ENCODE data around the gene SLC15A2. TPM values are rescaled to one million over a fixed set of nuclear protein-coding genes. Genes with fewer than 3 reads are reported as not detected.

The SLC15A2 gene
- polyA plus RNA-seq, 1 donor (not counting 4 experiments of a cell fraction or from before 2014, with no cell fraction given) = 2.6 TPM

DNA sequence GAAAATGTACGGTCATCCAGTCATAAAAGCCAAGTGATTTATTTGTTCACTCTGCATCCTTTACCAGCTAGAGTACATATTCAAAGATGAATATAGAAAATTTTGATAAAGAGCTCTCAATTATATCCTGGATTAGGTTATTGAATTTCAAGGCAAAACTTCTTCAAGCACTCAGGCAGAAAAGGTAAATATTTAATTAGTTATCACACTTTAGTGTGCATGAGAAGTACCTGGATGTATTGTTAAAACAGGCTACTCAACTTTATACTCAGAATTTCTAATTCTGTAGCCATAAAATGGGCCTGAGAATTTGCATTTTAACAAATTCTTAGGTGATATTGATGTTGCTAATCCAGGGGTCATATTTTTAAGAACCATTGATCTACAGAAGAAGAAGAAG, 82.5 kb downstream of the SLC15A2 start:
- Histone ChIP-seq H4K20me1 (ENCODE audit: control insufficient read depth, extremely low read depth, insufficient read depth, low read length) (no peaks in the 10 kb centered on the region), H3K9ac (ENCODE audit: control insufficient read depth, extremely low read depth, insufficient read depth, low read length) (no peak overlapping the region), H3K36me3 (ENCODE audit: control insufficient read depth in 2 of 2, extremely low read depth in 1 of 2, insufficient read depth in 2 of 2, low read length in 2 of 2) (no peaks in the 10 kb centered on the region), H3K27ac (ENCODE audit: control insufficient read depth, insufficient read depth, low read length) (no peak overlapping the region), H3K4me2 (ENCODE audit: control insufficient read depth, extremely low read depth, insufficient read depth, low read depth, low read length) (no peak overlapping the region), H3K27me3 (ENCODE audit: control insufficient read depth, extremely low read depth, insufficient read depth, low read length) (no peaks in the 10 kb centered on the region), H2AFZ (ENCODE audit: control insufficient read depth, low read length) (no peak overlapping the region), H3K79me2 (ENCODE audit: control insufficient read depth, insufficient read depth, low read length) (no peaks in the 10 kb centered on the region), H3K9me1 (ENCODE audit: control insufficient read depth, extremely low read depth, insufficient read depth, low read length) (peaks cover 2% of the 10 kb centered on the region), H3K4me3 (ENCODE audit: control insufficient read depth in 2 of 3, extremely low read depth in 1 of 3, insufficient read depth in 2 of 3, low read depth in 1 of 3, low read length in 3 of 3) (no peak overlapping the region), H3K9me3 (ENCODE audit: control insufficient read depth, low read depth, low read length) (no peaks in the 10 kb centered on the region), H3K4me1 (ENCODE audit: control insufficient read depth, extremely low read depth, insufficient read depth, low read length) (peaks cover 43% of the 10 kb centered on the region)
- no peak for DNase-seq (ENCODE audit: low read depth, low spot score)
- FAIRE-seq = no peak
- TF ChIP-seq, protein P1, sequence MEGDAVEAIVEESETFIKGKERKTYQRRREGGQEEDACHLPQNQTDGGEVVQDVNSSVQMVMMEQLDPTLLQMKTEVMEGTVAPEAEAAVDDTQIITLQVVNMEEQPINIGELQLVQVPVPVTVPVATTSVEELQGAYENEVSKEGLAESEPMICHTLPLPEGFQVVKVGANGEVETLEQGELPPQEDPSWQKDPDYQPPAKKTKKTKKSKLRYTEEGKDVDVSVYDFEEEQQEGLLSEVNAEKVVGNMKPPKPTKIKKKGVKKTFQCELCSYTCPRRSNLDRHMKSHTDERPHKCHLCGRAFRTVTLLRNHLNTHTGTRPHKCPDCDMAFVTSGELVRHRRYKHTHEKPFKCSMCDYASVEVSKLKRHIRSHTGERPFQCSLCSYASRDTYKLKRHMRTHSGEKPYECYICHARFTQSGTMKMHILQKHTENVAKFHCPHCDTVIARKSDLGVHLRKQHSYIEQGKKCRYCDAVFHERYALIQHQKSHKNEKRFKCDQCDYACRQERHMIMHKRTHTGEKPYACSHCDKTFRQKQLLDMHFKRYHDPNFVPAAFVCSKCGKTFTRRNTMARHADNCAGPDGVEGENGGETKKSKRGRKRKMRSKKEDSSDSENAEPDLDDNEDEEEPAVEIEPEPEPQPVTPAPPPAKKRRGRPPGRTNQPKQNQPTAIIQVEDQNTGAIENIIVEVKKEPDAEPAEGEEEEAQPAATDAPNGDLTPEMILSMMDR (optimal IDR thresholded peaks at IDR 0.05 in 1 of 3, IDR thresholded peaks at IDR 0.05 in 1 of 3, conservative IDR thresholded peaks at IDR 0.05 in 1 of 3; ENCODE audit: extremely low read depth in 1 of 3, insufficient read depth in 2 of 3, low read length in 3 of 3) = no peak
- no peak for TF ChIP-seq EZH2 (IDR thresholded peaks at IDR 0.05; ENCODE audit: low read length)
- dilution Hi-C loops (cut with MboI; ENCODE audit: extremely low pct_ligation_motif_present, low sequenced_read_pairs) = no loop called here

DNA sequence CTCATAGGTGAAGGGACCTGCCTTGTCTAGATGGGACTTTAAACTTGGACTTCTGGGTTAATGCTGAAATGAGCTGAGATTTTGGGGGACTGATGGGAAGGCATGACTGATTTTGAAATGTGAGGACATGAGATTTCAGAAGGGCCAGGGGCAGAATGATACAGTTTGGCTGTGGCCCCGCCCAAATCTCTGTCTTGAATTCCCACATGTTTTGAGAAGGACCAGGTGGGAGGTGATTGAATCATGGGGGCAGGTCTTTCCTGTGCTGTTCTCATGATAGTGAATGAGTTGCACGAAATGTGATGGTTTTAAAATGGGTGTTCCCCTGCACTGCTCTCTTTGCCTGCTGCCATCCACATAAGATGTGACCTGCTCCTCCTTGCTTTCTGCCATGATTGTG, 85.0 kb downstream of the SLC15A2 start:
- Histone ChIP-seq H3K27me3 (ENCODE audit: control insufficient read depth, extremely low read depth, insufficient read depth, low read length) (no peaks in the 10 kb centered on the region), H3K9ac (ENCODE audit: control insufficient read depth, extremely low read depth, insufficient read depth, low read length) (peak overlapping the region; percentile 20), H3K4me1 (ENCODE audit: control insufficient read depth, extremely low read depth, insufficient read depth, low read length) (peaks cover 31% of the 10 kb centered on the region), H3K36me3 (ENCODE audit: control insufficient read depth in 2 of 2, extremely low read depth in 1 of 2, insufficient read depth in 2 of 2, low read length in 2 of 2) (no peaks in the 10 kb centered on the region), H2AFZ (ENCODE audit: control insufficient read depth, low read length) (peak overlapping the region; percentile 39), H3K9me3 (ENCODE audit: control insufficient read depth, low read depth, low read length) (no peaks in the 10 kb centered on the region), H3K79me2 (ENCODE audit: control insufficient read depth, insufficient read depth, low read length) (no peaks in the 10 kb centered on the region), H3K9me1 (ENCODE audit: control insufficient read depth, extremely low read depth, insufficient read depth, low read length) (peaks cover 2% of the 10 kb centered on the region), H3K4me3 (ENCODE audit: control insufficient read depth in 2 of 3, extremely low read depth in 1 of 3, insufficient read depth in 2 of 3, low read depth in 1 of 3, low read length in 3 of 3) (peak overlapping the region in 1 of 3 experiments; percentile 29), H4K20me1 (ENCODE audit: control insufficient read depth, extremely low read depth, insufficient read depth, low read length) (no peaks in the 10 kb centered on the region), H3K27ac (ENCODE audit: control insufficient read depth, insufficient read depth, low read length) (peak overlapping the region; percentile 29), H3K4me2 (ENCODE audit: control insufficient read depth, extremely low read depth, insufficient read depth, low read depth, low read length) (no peak overlapping the region)
- DNase-seq (ENCODE audit: low read depth, low spot score) (no peak), FAIRE-seq (no peak)
- no peak for TF ChIP-seq EZH2 (IDR thresholded peaks at IDR 0.05; ENCODE audit: low read length)
- TF ChIP-seq, protein P1 (optimal IDR thresholded peaks at IDR 0.05 in 1 of 3, IDR thresholded peaks at IDR 0.05 in 1 of 3, conservative IDR thresholded peaks at IDR 0.05 in 1 of 3; ENCODE audit: extremely low read depth in 1 of 3, insufficient read depth in 2 of 3, low read length in 3 of 3) = no peak
- dilution Hi-C loops (cut with MboI; ENCODE audit: extremely low pct_ligation_motif_present, low sequenced_read_pairs) = no loop called here
